WTC11 (cell line): ENCODE measurements around the gene C20orf144. TPM values are rescaled to one million over a fixed set of nuclear protein-coding genes. Genes with fewer than 3 reads are reported as not detected.

Source experiments
- ATAC-seq: fragments of 200-7000 bp; cut with Tn5 transposase; 2 replicates; pipeline ENCODE4 v1.10.0; 2021; ENCODE audit warnings: mild to moderate bottlenecking, moderate library complexity
- CTCF ChIA-PET: fragments of 300-600 bp; sonication (Branson Sonifier 250); formaldehyde crosslinking; loops from one replicate; lab custom pipeline; 2021; ENCODE audit warnings: antibody characterized with exemption; lab: Charles Lee
- POLR2A ChIA-PET: fragments of 350-600 bp; sonication (Branson Sonifier 250); formaldehyde crosslinking; loops from one replicate; lab custom pipeline; 2021; ENCODE audit warnings: antibody characterized with exemption; lab: Charles Lee
- DNase-seq: peaks from one replicate; pipeline ENCODE4 v3.0.0; 2021; ENCODE audit warnings: low spot score
- H3K27ac Mint-ChIP-seq: 2 replicates; pipeline ENCODE4 v1.8.0; 2021; ENCODE audit warnings: mixed read lengths
- H3K27me3 Mint-ChIP-seq: 2 replicates; pipeline ENCODE4 v1.8.0; 2021; ENCODE audit warnings: low read depth, mild to moderate bottlenecking, moderate library complexity, mixed read lengths
- H3K36me3 Mint-ChIP-seq: 2 replicates; pipeline ENCODE4 v1.8.0; 2021; ENCODE audit warnings: mixed read lengths
- H3K4me1 Mint-ChIP-seq: 2 replicates; pipeline ENCODE4 v1.8.0; 2022; ENCODE audit warnings: mixed read lengths
- H3K4me3 Mint-ChIP-seq: 2 replicates; pipeline ENCODE4 v1.8.0; 2021; ENCODE audit warnings: mild to moderate bottlenecking, moderate library complexity, mixed read lengths
- H3K9me3 Mint-ChIP-seq: 2 replicates; pipeline ENCODE4 v1.8.0; 2021; ENCODE audit warnings: mixed read lengths
- CDX4 ChIP-seq: fragments of 250-450 bp; sonication (Bioruptor Pico); IDR thresholded peaks from 2 replicates; pipeline ENCODE4 v1.9.0; 2021; ENCODE audit warnings: moderate library complexity, mild to moderate bottlenecking, inconsistent platforms, borderline replicate concordance
- E2F1 ChIP-seq: sonication (generic); formaldehyde crosslinking; IDR thresholded peaks from 2 replicates; pipeline ENCODE4 v1.8.0; 2022; ENCODE audit warnings: mild to moderate bottlenecking, missing genetic modification reagents
- E2F4 ChIP-seq: sonication (generic); formaldehyde crosslinking; IDR thresholded peaks from 2 replicates; pipeline ENCODE4 v1.8.1; 2022; ENCODE audit warnings: low read depth, mild to moderate bottlenecking, moderate library complexity, missing genetic modification reagents, borderline replicate concordance
- FOXP1 ChIP-seq: sonication (generic); formaldehyde crosslinking; IDR thresholded peaks from 2 replicates; pipeline ENCODE4 v1.8.0; 2022; ENCODE audit warnings: missing genetic modification reagents, mild to moderate bottlenecking, moderate library complexity, borderline replicate concordance
- GABPB1 ChIP-seq: sonication (generic); formaldehyde crosslinking; IDR thresholded peaks from 2 replicates; pipeline ENCODE4 v1.8.1; 2023; ENCODE audit warnings: mild to moderate bottlenecking, missing genetic modification reagents
- NFATC4 ChIP-seq: fragments of 250-450 bp; sonication (Bioruptor Pico); IDR thresholded peaks from 2 replicates; pipeline ENCODE4 v1.9.0; 2021; ENCODE audit warnings: mild to moderate bottlenecking
- PRRX2 ChIP-seq: fragments of 250-450 bp; sonication (Bioruptor Pico); IDR thresholded peaks from 2 replicates; pipeline ENCODE4 v1.8.0; 2021; ENCODE audit warnings: mild to moderate bottlenecking
- RELA ChIP-seq: sonication (generic); formaldehyde crosslinking; IDR thresholded peaks from 2 replicates; pipeline ENCODE4 v1.8.1; 2022; ENCODE audit warnings: missing genetic modification reagents, mild to moderate bottlenecking, borderline replicate concordance
- SOX15 ChIP-seq: fragments of 250-450 bp; sonication (Bioruptor Pico); IDR thresholded peaks from 2 replicates; pipeline ENCODE4 v1.9.0; 2021; ENCODE audit warnings: mild to moderate bottlenecking
- STAT6 ChIP-seq: sonication (generic); formaldehyde crosslinking; conservative IDR thresholded peaks from 2 replicates; pipeline ENCODE4 v1.8.1; 2023; ENCODE audit warnings: mild to moderate bottlenecking, low read depth, missing genetic modification reagents, moderate library complexity
- USF2 ChIP-seq: sonication (generic); formaldehyde crosslinking; IDR thresholded peaks from 2 replicates; pipeline ENCODE4 v1.8.1; 2023; ENCODE audit warnings: mild to moderate bottlenecking, missing genetic modification reagents, moderate library complexity
- ZNF232 ChIP-seq: sonication (generic); formaldehyde crosslinking; IDR thresholded peaks from 2 replicates; pipeline ENCODE4 v1.8.0; 2022; ENCODE audit warnings: mild to moderate bottlenecking, missing genetic modification reagents
- ZNF425 ChIP-seq: fragments of 250-450 bp; sonication (Bioruptor Pico); conservative IDR thresholded peaks from 2 replicates; pipeline ENCODE4 v1.9.0; 2021; ENCODE audit warnings: mild to moderate bottlenecking
- total RNA-seq: library from RNA; stranded (reverse); gene quantifications from 3 replicates; pipeline ENCODE4 v1.2.3, GENCODE V29; 2021
- TF ChIP-seq, protein P1 (sequence below): sonication (generic); formaldehyde crosslinking; IDR thresholded peaks from 2 replicates; pipeline ENCODE4 v1.8.1; 2023; ENCODE audit warnings: mild to moderate bottlenecking, missing genetic modification reagents
- TF ChIP-seq, protein P2 (sequence below): sonication (generic); formaldehyde crosslinking; IDR thresholded peaks from 2 replicates; pipeline ENCODE4 v1.8.0; 2022; ENCODE audit warnings: mild to moderate bottlenecking, missing genetic modification reagents
- TF ChIP-seq, protein P3 (sequence below): sonication (generic); formaldehyde crosslinking; IDR thresholded peaks from 2 replicates; pipeline ENCODE4 v1.8.0; 2022; ENCODE audit warnings: missing genetic modification reagents
- TF ChIP-seq, protein P4 (sequence below): fragments of 250-450 bp; sonication (Bioruptor Pico); IDR thresholded peaks from 2 replicates; pipeline ENCODE4 v2.1.2; 2022; ENCODE audit warnings: mild to moderate bottlenecking, moderate library complexity

C20orf144 gene
- total RNA-seq, 1 experiment from 2014 or later: 0.09 TPM

DNA sequence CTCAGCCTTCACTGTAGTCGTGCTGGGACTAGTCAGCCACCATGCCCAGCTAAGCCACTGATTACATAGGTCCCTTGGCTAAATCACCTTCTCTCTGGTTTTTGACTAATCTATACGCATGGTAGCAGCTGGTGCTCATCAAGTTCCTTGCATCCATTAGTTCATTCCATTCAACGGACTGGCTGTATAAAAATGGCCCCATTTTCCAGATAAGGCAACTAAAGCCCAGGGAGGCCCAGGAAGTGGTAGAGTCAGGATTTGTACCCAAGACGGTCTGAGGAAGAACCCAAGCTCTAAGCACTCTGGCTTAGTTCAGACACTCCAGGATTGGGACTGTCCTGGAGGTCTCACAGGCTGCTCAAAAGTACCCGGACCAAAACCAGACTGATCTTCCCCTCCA is 19.2 kb downstream of the C20orf144 start:
- no peaks in the 10 kb centered on the region for H3K27me3 Mint-ChIP-seq
- peaks cover 27% of the 10 kb centered on the region for H3K36me3 Mint-ChIP-seq
- ATAC-seq (no peak), DNase-seq (no peak)
- no peaks in the 10 kb centered on the region for H3K9me3 Mint-ChIP-seq
- H3K27ac Mint-ChIP-seq: no peak overlapping the region
- ChIA-PET CTCF (interaction anchor here (0.6 to 4.8 kb wide), 4 partner anchors 13 to 566 kb away, joined by 3 to 24 read pairs (median 4); partner anchors contain the start of gene ACTL10), POLR2A (interaction anchor here (1.3 kb wide), 1 partner anchor 39 kb away, joined by 3 read pairs; the partner anchor contains the start of gene PXMP4)
- no peak overlapping the region for H3K4me3 Mint-ChIP-seq
- H3K4me1 Mint-ChIP-seq: peaks cover 17% of the 10 kb centered on the region
- TF ChIP-seq GABPB1 (CRISPR knock-in tag): no peak
- no peak for TF ChIP-seq ZNF232 (CRISPR knock-in tag)
- TF ChIP-seq ZNF425 (CRISPR knock-in tag): no peak
- no peak for TF ChIP-seq E2F1 (CRISPR knock-in tag)
- TF ChIP-seq NFATC4 (CRISPR knock-in tag): no peak
- TF ChIP-seq STAT6: no peak
- no peak for TF ChIP-seq CDX4 (CRISPR knock-in tag)
- TF ChIP-seq E2F4: no peak
- no peak for TF ChIP-seq SOX15 (CRISPR knock-in tag)
- TF ChIP-seq, protein P1, sequence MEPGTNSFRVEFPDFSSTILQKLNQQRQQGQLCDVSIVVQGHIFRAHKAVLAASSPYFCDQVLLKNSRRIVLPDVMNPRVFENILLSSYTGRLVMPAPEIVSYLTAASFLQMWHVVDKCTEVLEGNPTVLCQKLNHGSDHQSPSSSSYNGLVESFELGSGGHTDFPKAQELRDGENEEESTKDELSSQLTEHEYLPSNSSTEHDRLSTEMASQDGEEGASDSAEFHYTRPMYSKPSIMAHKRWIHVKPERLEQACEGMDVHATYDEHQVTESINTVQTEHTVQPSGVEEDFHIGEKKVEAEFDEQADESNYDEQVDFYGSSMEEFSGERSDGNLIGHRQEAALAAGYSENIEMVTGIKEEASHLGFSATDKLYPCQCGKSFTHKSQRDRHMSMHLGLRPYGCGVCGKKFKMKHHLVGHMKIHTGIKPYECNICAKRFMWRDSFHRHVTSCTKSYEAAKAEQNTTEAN (CRISPR knock-in tag): no peak
- no peak for TF ChIP-seq PRRX2 (CRISPR knock-in tag)
- no peak for TF ChIP-seq USF2 (CRISPR knock-in tag)
- TF ChIP-seq, protein P2, sequence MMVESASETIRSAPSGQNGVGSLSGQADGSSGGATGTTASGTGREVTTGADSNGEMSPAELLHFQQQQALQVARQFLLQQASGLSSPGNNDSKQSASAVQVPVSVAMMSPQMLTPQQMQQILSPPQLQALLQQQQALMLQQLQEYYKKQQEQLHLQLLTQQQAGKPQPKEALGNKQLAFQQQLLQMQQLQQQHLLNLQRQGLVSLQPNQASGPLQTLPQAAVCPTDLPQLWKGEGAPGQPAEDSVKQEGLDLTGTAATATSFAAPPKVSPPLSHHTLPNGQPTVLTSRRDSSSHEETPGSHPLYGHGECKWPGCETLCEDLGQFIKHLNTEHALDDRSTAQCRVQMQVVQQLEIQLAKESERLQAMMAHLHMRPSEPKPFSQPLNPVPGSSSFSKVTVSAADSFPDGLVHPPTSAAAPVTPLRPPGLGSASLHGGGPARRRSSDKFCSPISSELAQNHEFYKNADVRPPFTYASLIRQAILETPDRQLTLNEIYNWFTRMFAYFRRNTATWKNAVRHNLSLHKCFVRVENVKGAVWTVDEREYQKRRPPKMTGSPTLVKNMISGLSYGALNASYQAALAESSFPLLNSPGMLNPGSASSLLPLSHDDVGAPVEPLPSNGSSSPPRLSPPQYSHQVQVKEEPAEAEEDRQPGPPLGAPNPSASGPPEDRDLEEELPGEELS (CRISPR knock-in tag): no peak
- TF ChIP-seq, protein P3, sequence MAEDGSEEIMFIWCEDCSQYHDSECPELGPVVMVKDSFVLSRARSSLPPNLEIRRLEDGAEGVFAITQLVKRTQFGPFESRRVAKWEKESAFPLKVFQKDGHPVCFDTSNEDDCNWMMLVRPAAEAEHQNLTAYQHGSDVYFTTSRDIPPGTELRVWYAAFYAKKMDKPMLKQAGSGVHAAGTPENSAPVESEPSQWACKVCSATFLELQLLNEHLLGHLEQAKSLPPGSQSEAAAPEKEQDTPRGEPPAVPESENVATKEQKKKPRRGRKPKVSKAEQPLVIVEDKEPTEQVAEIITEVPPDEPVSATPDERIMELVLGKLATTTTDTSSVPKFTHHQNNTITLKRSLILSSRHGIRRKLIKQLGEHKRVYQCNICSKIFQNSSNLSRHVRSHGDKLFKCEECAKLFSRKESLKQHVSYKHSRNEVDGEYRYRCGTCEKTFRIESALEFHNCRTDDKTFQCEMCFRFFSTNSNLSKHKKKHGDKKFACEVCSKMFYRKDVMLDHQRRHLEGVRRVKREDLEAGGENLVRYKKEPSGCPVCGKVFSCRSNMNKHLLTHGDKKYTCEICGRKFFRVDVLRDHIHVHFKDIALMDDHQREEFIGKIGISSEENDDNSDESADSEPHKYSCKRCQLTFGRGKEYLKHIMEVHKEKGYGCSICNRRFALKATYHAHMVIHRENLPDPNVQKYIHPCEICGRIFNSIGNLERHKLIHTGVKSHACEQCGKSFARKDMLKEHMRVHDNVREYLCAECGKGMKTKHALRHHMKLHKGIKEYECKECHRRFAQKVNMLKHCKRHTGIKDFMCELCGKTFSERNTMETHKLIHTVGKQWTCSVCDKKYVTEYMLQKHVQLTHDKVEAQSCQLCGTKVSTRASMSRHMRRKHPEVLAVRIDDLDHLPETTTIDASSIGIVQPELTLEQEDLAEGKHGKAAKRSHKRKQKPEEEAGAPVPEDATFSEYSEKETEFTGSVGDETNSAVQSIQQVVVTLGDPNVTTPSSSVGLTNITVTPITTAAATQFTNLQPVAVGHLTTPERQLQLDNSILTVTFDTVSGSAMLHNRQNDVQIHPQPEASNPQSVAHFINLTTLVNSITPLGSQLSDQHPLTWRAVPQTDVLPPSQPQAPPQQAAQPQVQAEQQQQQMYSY (CRISPR knock-in tag): no peak
- TF ChIP-seq FOXP1 (CRISPR knock-in tag): no peak
- TF ChIP-seq, protein P4, sequence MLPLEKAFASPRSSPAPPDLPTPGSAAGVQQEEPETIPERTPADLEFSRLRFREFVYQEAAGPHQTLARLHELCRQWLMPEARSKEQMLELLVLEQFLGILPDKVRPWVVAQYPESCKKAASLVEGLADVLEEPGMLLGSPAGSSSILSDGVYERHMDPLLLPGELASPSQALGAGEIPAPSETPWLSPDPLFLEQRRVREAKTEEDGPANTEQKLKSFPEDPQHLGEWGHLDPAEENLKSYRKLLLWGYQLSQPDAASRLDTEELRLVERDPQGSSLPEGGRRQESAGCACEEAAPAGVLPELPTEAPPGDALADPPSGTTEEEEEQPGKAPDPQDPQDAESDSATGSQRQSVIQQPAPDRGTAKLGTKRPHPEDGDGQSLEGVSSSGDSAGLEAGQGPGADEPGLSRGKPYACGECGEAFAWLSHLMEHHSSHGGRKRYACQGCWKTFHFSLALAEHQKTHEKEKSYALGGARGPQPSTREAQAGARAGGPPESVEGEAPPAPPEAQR: no peak
- TF ChIP-seq RELA: no peak
